ENCODE results near the gene ROR2.

Gene ROR2

GRCh38 chr9:91949946-91950664, at the start of gene ROR2:
TSS of gene ROR2 (minus strand) at chr9:91950228.
- TF ChIP-seq, protein P1, sequence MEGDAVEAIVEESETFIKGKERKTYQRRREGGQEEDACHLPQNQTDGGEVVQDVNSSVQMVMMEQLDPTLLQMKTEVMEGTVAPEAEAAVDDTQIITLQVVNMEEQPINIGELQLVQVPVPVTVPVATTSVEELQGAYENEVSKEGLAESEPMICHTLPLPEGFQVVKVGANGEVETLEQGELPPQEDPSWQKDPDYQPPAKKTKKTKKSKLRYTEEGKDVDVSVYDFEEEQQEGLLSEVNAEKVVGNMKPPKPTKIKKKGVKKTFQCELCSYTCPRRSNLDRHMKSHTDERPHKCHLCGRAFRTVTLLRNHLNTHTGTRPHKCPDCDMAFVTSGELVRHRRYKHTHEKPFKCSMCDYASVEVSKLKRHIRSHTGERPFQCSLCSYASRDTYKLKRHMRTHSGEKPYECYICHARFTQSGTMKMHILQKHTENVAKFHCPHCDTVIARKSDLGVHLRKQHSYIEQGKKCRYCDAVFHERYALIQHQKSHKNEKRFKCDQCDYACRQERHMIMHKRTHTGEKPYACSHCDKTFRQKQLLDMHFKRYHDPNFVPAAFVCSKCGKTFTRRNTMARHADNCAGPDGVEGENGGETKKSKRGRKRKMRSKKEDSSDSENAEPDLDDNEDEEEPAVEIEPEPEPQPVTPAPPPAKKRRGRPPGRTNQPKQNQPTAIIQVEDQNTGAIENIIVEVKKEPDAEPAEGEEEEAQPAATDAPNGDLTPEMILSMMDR (conservative IDR thresholded peaks at IDR 0.05; ENCODE audit: control insufficient read depth, insufficient read depth, low read depth, low read length): peak; percentile 20
- DNase-seq (ENCODE audit: low read depth): peak; percentile 54
- peak within 1 kb of the TSS; percentile 73 for H3K4me3 ChIP-seq (ENCODE audit: control insufficient read depth, low read depth, low read length)

GRCh38 chr9:91995000-91995655, 45.1 kb upstream of the ROR2 start:
- DNase-seq (ENCODE audit: low read depth): no peak
- H3K4me3 ChIP-seq (ENCODE audit: control insufficient read depth, low read depth, low read length): no peak overlapping the region
- TF ChIP-seq, protein P1 (conservative IDR thresholded peaks at IDR 0.05; ENCODE audit: control insufficient read depth, insufficient read depth, low read depth, low read length): no peak

- TF ChIP-seq, protein P1 (conservative IDR thresholded peaks at IDR 0.05; ENCODE audit: control insufficient read depth, insufficient read depth, low read depth, low read length): no peak
- no peak for DNase-seq (ENCODE audit: low read depth)
- H3K4me3 ChIP-seq (ENCODE audit: control insufficient read depth, low read depth, low read length): no peak overlapping the region
Measured at GRCh38 chr9:91994422-91994821, 44.4 kb upstream of the ROR2 start.

DNA sequence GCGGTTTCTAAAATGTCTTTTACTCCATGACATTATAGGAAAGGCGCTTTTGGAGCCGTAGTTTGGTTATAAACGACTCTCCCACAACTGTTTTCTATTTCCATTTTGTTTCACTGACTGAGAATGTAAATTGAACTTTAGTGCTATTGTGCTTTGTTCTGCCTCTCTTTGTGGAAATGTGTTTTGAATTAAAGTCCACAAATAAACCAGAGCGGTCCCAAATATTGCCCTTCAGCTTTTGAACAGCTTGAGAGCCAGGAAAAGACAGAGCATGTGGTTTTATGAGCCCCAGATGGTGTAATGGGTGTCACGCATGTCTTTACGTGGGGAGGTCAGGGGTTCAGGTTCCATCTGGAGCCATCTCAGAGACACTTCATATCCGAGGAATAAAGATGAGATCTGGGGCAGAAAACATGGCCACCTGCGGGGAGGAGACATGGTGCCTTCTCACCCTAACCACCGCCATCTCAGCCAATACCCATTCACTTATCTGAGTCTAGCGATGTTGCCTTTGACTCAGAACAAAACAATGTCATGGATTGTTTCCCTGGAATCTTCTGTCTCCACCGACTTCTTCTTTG, 42.5 kb upstream of the ROR2 start:
- DNase-seq (ENCODE audit: low read depth): peak; percentile 86
- peak overlapping the region; percentile 13 for H3K4me3 ChIP-seq (ENCODE audit: control insufficient read depth, low read depth, low read length)
- TF ChIP-seq, protein P1 (conservative IDR thresholded peaks at IDR 0.05; ENCODE audit: control insufficient read depth, insufficient read depth, low read depth, low read length): no peak

DNA sequence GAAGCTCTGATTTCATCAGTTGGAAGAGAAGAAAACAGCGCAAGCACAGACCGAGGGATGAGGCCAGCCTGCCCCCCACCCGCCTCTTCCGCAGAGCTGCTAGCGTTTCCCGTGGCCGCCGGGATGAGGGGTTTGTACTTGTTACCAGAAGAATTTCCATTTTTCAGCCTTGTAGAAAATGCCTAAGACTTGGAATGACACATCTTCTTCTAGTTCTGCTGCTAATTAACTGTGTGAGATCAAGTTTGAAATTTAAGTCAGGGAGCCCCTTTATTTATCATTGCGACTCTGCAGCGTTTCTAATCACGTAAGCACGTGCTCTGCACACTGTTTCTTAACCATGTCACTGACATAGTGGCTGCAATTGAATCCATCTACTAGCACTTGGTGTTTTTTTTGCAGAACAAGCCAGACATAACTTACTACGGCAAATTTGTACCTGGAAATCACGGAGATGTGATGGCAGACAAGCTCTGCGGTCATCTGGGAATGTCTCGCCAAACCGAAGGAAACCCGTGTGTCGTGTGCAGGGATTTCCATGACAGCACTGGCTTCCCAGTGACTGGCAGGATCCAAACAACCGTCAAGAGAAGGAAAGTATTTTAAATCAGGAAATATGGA, 41.8 kb upstream of the ROR2 start:
- H3K4me3 ChIP-seq (ENCODE audit: control insufficient read depth, low read depth, low read length): peak overlapping the region; percentile 9
- TF ChIP-seq, protein P1 (conservative IDR thresholded peaks at IDR 0.05; ENCODE audit: control insufficient read depth, insufficient read depth, low read depth, low read length): no peak
- peak; percentile 31 for DNase-seq (ENCODE audit: low read depth)

GRCh38 chr9:91986248-91986647, 36.2 kb upstream of the ROR2 start:
- DNase-seq (ENCODE audit: low read depth): no peak
- H3K4me3 ChIP-seq (ENCODE audit: control insufficient read depth, low read depth, low read length): no peak overlapping the region
- TF ChIP-seq, protein P1 (conservative IDR thresholded peaks at IDR 0.05; ENCODE audit: control insufficient read depth, insufficient read depth, low read depth, low read length): no peak
